GM12875 (cell line): ENCODE results near the gene CCZ1B.
"Not testable (repeated sequence)": the region's sequence is repeated elsewhere in the genome, so short reads cannot be mapped to it uniquely, and the experiment has no call there.

Experiments
- H3K4me3 ChIP-seq: one replicate; pipeline ENCODE4 v1.5.1; 2011; ENCODE audit warnings: low read depth, low read length, control low read depth
- CTCF ChIP-seq: IDR thresholded peaks from 2 replicates; pipeline ENCODE4 v1.5.1; 2011; ENCODE audit warnings: low read depth, mild to moderate bottlenecking, control low read depth, inconsistent platforms, low read length, moderate library complexity, borderline replicate concordance; ENCODE audit not compliant: insufficient read depth

Gene CCZ1B

GRCh38 chr7:6837081-6837480 lies 11.0 kb upstream of the CCZ1B start:
- not testable (repeated sequence) for H3K4me3 ChIP-seq

- not testable (repeated sequence) for H3K4me3 ChIP-seq
Observed at GRCh38 chr7:6835521-6835920, 9.4 kb upstream of the CCZ1B start.

GRCh38 chr7:6833636-6834035 lies 7.6 kb upstream of the CCZ1B start:
- H3K4me3 ChIP-seq, result no peak overlapping the region
- TF ChIP-seq CTCF, result no peak

GRCh38 chr7:6831018-6831725 lies 5.1 kb upstream of the CCZ1B start:
- no peak for TF ChIP-seq CTCF
- no peak overlapping the region for H3K4me3 ChIP-seq

GRCh38 chr7:6830026-6830425 lies 4.0 kb upstream of the CCZ1B start:
- not testable (repeated sequence) for H3K4me3 ChIP-seq

GRCh38 chr7:6829616-6830015 lies 3.5 kb upstream of the CCZ1B start:
- not testable (repeated sequence) for H3K4me3 ChIP-seq

GRCh38 chr7:6827180-6827579 lies 1.1 kb upstream of the CCZ1B start:
- not testable (repeated sequence) for H3K4me3 ChIP-seq

- H3K4me3 ChIP-seq, result peak overlapping the region; percentile 31
Observed at GRCh38 chr7:6825236-6826125, 594 bp downstream of the CCZ1B start.

GRCh38 chr7:6821622-6822021 lies 4.5 kb downstream of the CCZ1B start:
- H3K4me3 ChIP-seq, result not testable (repeated sequence)

- H3K4me3 ChIP-seq, result not testable (repeated sequence)
Observed at GRCh38 chr7:6815470-6815869, 10.6 kb downstream of the CCZ1B start.

GRCh38 chr7:6813011-6813410 lies 13.1 kb downstream of the CCZ1B start:
- not testable (repeated sequence) for H3K4me3 ChIP-seq

- H3K4me3 ChIP-seq, result not testable (repeated sequence)
Observed at GRCh38 chr7:6807959-6808358, 18.1 kb downstream of the CCZ1B start.

GRCh38 chr7:6807393-6807918 lies 18.6 kb downstream of the CCZ1B start:
- not testable (repeated sequence) for H3K4me3 ChIP-seq

- H3K4me3 ChIP-seq, result not testable (repeated sequence)
Observed at GRCh38 chr7:6800331-6800730, 25.7 kb downstream of the CCZ1B start.

- H3K4me3 ChIP-seq, result not testable (repeated sequence)
Observed at GRCh38 chr7:6799887-6800286, 26.2 kb downstream of the CCZ1B start.

GRCh38 chr7:6798047-6798446 lies 28.0 kb downstream of the CCZ1B start:
- not testable (repeated sequence) for H3K4me3 ChIP-seq

- not testable (repeated sequence) for H3K4me3 ChIP-seq
Observed at GRCh38 chr7:6797218-6797617, 28.9 kb downstream of the CCZ1B start.

GRCh38 chr7:6794276-6794675 lies 31.8 kb downstream of the CCZ1B start:
- not testable (repeated sequence) for H3K4me3 ChIP-seq
